ENCODE measurements around the gene CYP2F1. TPM values are rescaled to one million over a fixed set of nuclear protein-coding genes. Genes with fewer than 3 reads are reported as not detected.
"Not testable (repeated sequence)": the region's sequence is repeated elsewhere in the genome, so short reads cannot be mapped to it uniquely, and the experiment has no call there.

CYP2F1 gene
- polyA plus RNA-seq, 3 donors from 2014 or later, result not detected

GRCh38 chr19:41111296-41111695 lies 2.9 kb upstream of the CYP2F1 start:
- no peak for DNase-seq
- peaks cover 0 to 9% (median 7%) of the 10 kb centered on the region in 3 donors for H3K27me3 Mint-ChIP-seq (ENCODE audit: low read depth in 3 of 3)
- H3K36me3 Mint-ChIP-seq, result no peaks in the 10 kb centered on the region
- no peak overlapping the region for H3K4me3 Mint-ChIP-seq
- peak overlapping the region in 1 of 6 donors; percentile 78 for H3K27ac Mint-ChIP-seq
- peaks cover 0 to 1% (median 0%) of the 10 kb centered on the region in 6 donors for H3K9me3 Mint-ChIP-seq
- no peaks in the 10 kb centered on the region for H3K4me1 Mint-ChIP-seq

- Mint-ChIP-seq H3K9me3 (no peaks in the 10 kb centered on the region), H3K4me1 (no peaks in the 10 kb centered on the region), H3K36me3 (no peaks in the 10 kb centered on the region), H3K27ac (peak overlapping the region in 1 of 6 donors; percentile 78), H3K27me3 (ENCODE audit: low read depth in 3 of 3) (peaks cover 0 to 9% (median 5%) of the 10 kb centered on the region in 3 donors), H3K4me3 (no peak overlapping the region)
- DNase-seq, result no peak
Observed at GRCh38 chr19:41111750-41112295, 2.4 kb upstream of the CYP2F1 start.

GRCh38 chr19:41112728-41113290 lies 1.4 kb upstream of the CYP2F1 start:
- H3K4me3 Mint-ChIP-seq, result no peak overlapping the region
- H3K27ac Mint-ChIP-seq, result no peak overlapping the region
- H3K36me3 Mint-ChIP-seq, result no peaks in the 10 kb centered on the region
- peaks cover 0 to 9% (median 3%) of the 10 kb centered on the region in 3 donors for H3K27me3 Mint-ChIP-seq (ENCODE audit: low read depth in 3 of 3)
- DNase-seq, result no peak
- H3K9me3 Mint-ChIP-seq, result no peaks in the 10 kb centered on the region
- no peaks in the 10 kb centered on the region for H3K4me1 Mint-ChIP-seq

GRCh38 chr19:41116261-41116660 lies 2.0 kb downstream of the CYP2F1 start:
- Mint-ChIP-seq H3K9me3 (no peaks in the 10 kb centered on the region), H3K36me3 (no peaks in the 10 kb centered on the region), H3K27ac (peak overlapping the region in 2 of 6 donors; percentile 27 to 39), H3K4me1 (peaks cover 17 to 23% of the 10 kb centered on the region in 2 donors), H3K4me3 (no peak overlapping the region), H3K27me3 (ENCODE audit: low read depth in 3 of 3) (peaks cover 9 to 16% (median 10%) of the 10 kb centered on the region in 3 donors)
- no peak for DNase-seq

- Mint-ChIP-seq H3K4me1 (peaks cover 35 to 48% of the 10 kb centered on the region in 2 donors), H3K27ac (peak overlapping the region; percentile 94 to 99 (median 98)), H3K27me3 (ENCODE audit: low read depth in 3 of 3) (peaks cover 10 to 27% (median 14%) of the 10 kb centered on the region in 3 donors), H3K4me3 (peak overlapping the region; percentile 72 to 88 (median 84))
- H3K9me3 Mint-ChIP-seq, H3K36me3 Mint-ChIP-seq: not testable (repeated sequence)
- DNase-seq, result peak; percentile 93 to 97 (median 96)
Observed at GRCh38 chr19:41120929-41121911, 7.0 kb downstream of the CYP2F1 start.

GRCh38 chr19:41122846-41123245 lies 8.6 kb downstream of the CYP2F1 start:
- peaks cover 12 to 29% (median 18%) of the 10 kb centered on the region in 3 donors for H3K27me3 Mint-ChIP-seq (ENCODE audit: low read depth in 3 of 3)
- peak overlapping the region in 1 of 5 donors; percentile 49 for H3K4me3 Mint-ChIP-seq
- H3K36me3 Mint-ChIP-seq, DNase-seq, H3K9me3 Mint-ChIP-seq: not testable (repeated sequence)
- H3K4me1 Mint-ChIP-seq, result peaks cover 48 to 60% of the 10 kb centered on the region in 2 donors
- H3K27ac Mint-ChIP-seq, result peak overlapping the region in 5 of 6 donors; percentile 88 to 97 (median 94)

GRCh38 chr19:41123716-41124294 lies 9.6 kb downstream of the CYP2F1 start:
- Mint-ChIP-seq H3K4me1 (peaks cover 53 to 67% of the 10 kb centered on the region in 2 donors), H3K27me3 (ENCODE audit: low read depth in 3 of 3) (peaks cover 15 to 29% (median 20%) of the 10 kb centered on the region in 3 donors), H3K36me3 (no peaks in the 10 kb centered on the region), H3K4me3 (peak overlapping the region in 1 of 5 donors; percentile 25), H3K27ac (peak overlapping the region in 5 of 6 donors; percentile 77 to 97 (median 94)), H3K9me3 (no peaks in the 10 kb centered on the region)
- DNase-seq, result no peak

- Mint-ChIP-seq H3K4me3 (peak overlapping the region in 2 of 5 donors; percentile 48 to 61), H3K4me1 (peaks cover 33 to 43% of the 10 kb centered on the region in 2 donors), H3K27ac (peak overlapping the region; percentile 7 to 98 (median 92)), H3K27me3 (ENCODE audit: low read depth in 3 of 3) (peaks cover 5 to 14% (median 13%) of the 10 kb centered on the region in 3 donors)
- not testable (repeated sequence) for H3K9me3 Mint-ChIP-seq, H3K36me3 Mint-ChIP-seq
- DNase-seq, result peak; percentile 54 to 62 (median 57)
Observed at GRCh38 chr19:41126765-41127203, 12.6 kb downstream of the CYP2F1 start.

GRCh38 chr19:41127362-41127761 lies 13.1 kb downstream of the CYP2F1 start:
- not testable (repeated sequence) for DNase-seq, H3K9me3 Mint-ChIP-seq, H3K36me3 Mint-ChIP-seq
- H3K4me3 Mint-ChIP-seq, result peak overlapping the region in 4 of 5 donors; percentile 60 to 84 (median 80)
- peaks cover 30 to 38% of the 10 kb centered on the region in 2 donors for H3K4me1 Mint-ChIP-seq
- peaks cover 5 to 14% (median 13%) of the 10 kb centered on the region in 3 donors for H3K27me3 Mint-ChIP-seq (ENCODE audit: low read depth in 3 of 3)
- peak overlapping the region; percentile 75 to 98 (median 92) for H3K27ac Mint-ChIP-seq

- peaks cover 25 to 37% of the 10 kb centered on the region in 2 donors for H3K4me1 Mint-ChIP-seq
- H3K27me3 Mint-ChIP-seq (ENCODE audit: low read depth in 3 of 3), result peaks cover 5 to 14% (median 12%) of the 10 kb centered on the region in 3 donors
- H3K4me3 Mint-ChIP-seq, result peak overlapping the region; percentile 60 to 89 (median 80)
- peak; percentile 77 to 81 (median 80) for DNase-seq
- H3K36me3 Mint-ChIP-seq, H3K9me3 Mint-ChIP-seq: not testable (repeated sequence)
- peak overlapping the region; percentile 75 to 98 (median 92) for H3K27ac Mint-ChIP-seq
Observed at GRCh38 chr19:41127801-41128300, 13.6 kb downstream of the CYP2F1 start.

GRCh38 chr19:41128692-41129091 lies 14.5 kb downstream of the CYP2F1 start:
- Mint-ChIP-seq H3K4me1 (peaks cover 24 to 33% of the 10 kb centered on the region in 2 donors), H3K9me3 (no peaks in the 10 kb centered on the region), H3K27me3 (ENCODE audit: low read depth in 3 of 3) (peaks cover 5 to 13% (median 9%) of the 10 kb centered on the region in 3 donors), H3K4me3 (peak overlapping the region in 2 of 5 donors; percentile 60 to 80), H3K27ac (peak overlapping the region in 5 of 6 donors; percentile 45 to 98 (median 93)), H3K36me3 (no peaks in the 10 kb centered on the region)
- no peak for DNase-seq

GRCh38 chr19:41131186-41131585 lies 17.0 kb downstream of the CYP2F1 start:
- Mint-ChIP-seq H3K4me1 (peaks cover 36 to 39% of the 10 kb centered on the region in 2 donors), H3K27ac (peak overlapping the region in 4 of 6 donors; percentile 37 to 89 (median 82)), H3K4me3 (no peak overlapping the region), H3K9me3 (no peaks in the 10 kb centered on the region), H3K27me3 (ENCODE audit: low read depth in 3 of 3) (peaks cover 6 to 17% (median 7%) of the 10 kb centered on the region in 3 donors), H3K36me3 (no peaks in the 10 kb centered on the region)
- no peak for DNase-seq

- Mint-ChIP-seq H3K4me1 (peaks cover 25 to 30% of the 10 kb centered on the region in 2 donors), H3K9me3 (no peaks in the 10 kb centered on the region), H3K27me3 (ENCODE audit: low read depth in 3 of 3) (peaks cover 2 to 11% (median 2%) of the 10 kb centered on the region in 3 donors), H3K36me3 (no peaks in the 10 kb centered on the region), H3K27ac (peak overlapping the region; percentile 45 to 91 (median 85)), H3K4me3 (peak overlapping the region in 1 of 5 donors; percentile 21)
- no peak for DNase-seq
Observed at GRCh38 chr19:41133260-41133659, 19.0 kb downstream of the CYP2F1 start.
